ENCODE data around the gene SLC16A9. TPM values are rescaled to one million over a fixed set of nuclear protein-coding genes. Genes with fewer than 3 reads are reported as not detected.
"Not testable (repeated sequence)": the region's sequence is repeated elsewhere in the genome, so short reads cannot be mapped to it uniquely, and the experiment has no call there.

Gene SLC16A9
- total RNA-seq, 1 experiment from 2014 or later: 4.1 TPM

GRCh38 chr10:59732849-59733248 is 23.2 kb upstream of the SLC16A9 start:
- H3K23ac ChIP-seq (ENCODE audit: insufficient read length, low read depth, low read length); H3K14ac ChIP-seq (ENCODE audit: insufficient read depth, low read length); H3K4me1 ChIP-seq (ENCODE audit: insufficient read depth, low read length); H2BK15ac ChIP-seq (ENCODE audit: low read depth, low read length); H3K79me2 ChIP-seq (ENCODE audit: insufficient read depth, low read length); H3K4me1 Mint-ChIP-seq; H3K9me3 ChIP-seq (ENCODE audit: control insufficient read depth, low read depth, low read length); H2AFZ ChIP-seq (ENCODE audit: low read length); H3K9me3 Mint-ChIP-seq; H3K27ac ChIP-seq (ENCODE audit: insufficient read length, low read depth, low read length); H4K20me1 ChIP-seq (ENCODE audit: control insufficient read depth, insufficient read depth, insufficient read length); H3K18ac ChIP-seq (ENCODE audit: insufficient read length, low read depth, low read length); H3K4me3 Mint-ChIP-seq; H4K5ac ChIP-seq (ENCODE audit: insufficient read length, low read depth, low read length); H3K9ac ChIP-seq (ENCODE audit: extremely low read depth, insufficient read length, low read length); H3K27me3 Mint-ChIP-seq (ENCODE audit: low read depth); H3K23me2 ChIP-seq (ENCODE audit: insufficient read length, low read depth, low read length, poor library complexity, severe bottlenecking); H3K27me3 ChIP-seq (ENCODE audit: insufficient read depth, low read length); H3T11ph ChIP-seq (ENCODE audit: low read length); H3K79me1 ChIP-seq (ENCODE audit: insufficient read depth, low read depth, low read length, poor library complexity, severe bottlenecking); H2BK12ac ChIP-seq (ENCODE audit: insufficient read length, low read depth, low read length); H4K91ac ChIP-seq (ENCODE audit: insufficient read length, low read depth, low read length); DNase-seq; H3K4ac ChIP-seq (ENCODE audit: low read depth, low read length); H2BK20ac ChIP-seq (ENCODE audit: low read depth, low read length, poor library complexity, severe bottlenecking); H4K8ac ChIP-seq (replicated peaks; ENCODE audit: insufficient read length, low read depth, low read length); H3K4me2 ChIP-seq (ENCODE audit: insufficient read depth, insufficient read length, low read length); H2BK5ac ChIP-seq (ENCODE audit: insufficient read length, low read length); H2AK5ac ChIP-seq (ENCODE audit: insufficient read length, low read length); H3K56ac ChIP-seq (ENCODE audit: insufficient read length, low read depth, low read length); H2BK120ac ChIP-seq (ENCODE audit: low read depth, low read length, poor library complexity, severe bottlenecking): not testable (repeated sequence)
- Mint-ChIP-seq H3K36me3 (ENCODE audit: insufficient read depth in 1 of 3, low read depth in 3 of 3) (peaks cover 0 to 12% (median 3%) of the 10 kb centered on the region in 3 experiments; a peak in 2 of 7 replicates), H3K27ac (peak overlapping the region in 1 of 3 experiments; percentile 36; a peak in 1 of 7 replicates)
- WGBS (ENCODE audit: extremely low coverage, insufficient read length, low lambda C conversion rate): no CpG with 5 or more reads among the region's 4 CpGs

DNA sequence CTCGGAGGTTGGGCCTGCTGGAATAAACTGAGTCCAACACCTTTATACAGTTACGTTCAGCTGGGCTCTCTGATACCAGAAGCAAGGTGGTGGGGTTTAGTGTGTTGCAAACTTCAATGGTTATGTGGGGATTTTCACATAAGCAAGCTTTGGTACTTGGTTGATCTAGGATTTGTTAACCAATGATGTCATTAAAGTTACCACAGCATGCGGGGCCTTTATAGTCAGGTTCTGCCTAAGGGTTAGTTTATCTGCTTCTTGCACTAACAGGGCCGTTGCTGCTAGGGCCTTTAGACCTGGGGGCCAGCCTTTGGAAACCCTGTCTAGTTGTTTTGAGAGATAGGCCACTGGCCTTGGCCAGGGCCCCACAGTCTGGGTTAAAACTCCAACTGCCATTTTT is 19.5 kb upstream of the SLC16A9 start:
- not testable (repeated sequence) for H3K27me3 ChIP-seq (ENCODE audit: insufficient read depth, low read length); H4K8ac ChIP-seq (replicated peaks; ENCODE audit: insufficient read length, low read depth, low read length); H2BK20ac ChIP-seq (ENCODE audit: low read depth, low read length, poor library complexity, severe bottlenecking); H3K23me2 ChIP-seq (ENCODE audit: insufficient read length, low read depth, low read length, poor library complexity, severe bottlenecking); H3K79me1 ChIP-seq (ENCODE audit: insufficient read depth, low read depth, low read length, poor library complexity, severe bottlenecking); H3K4me1 ChIP-seq (ENCODE audit: insufficient read depth, low read length); H3K23ac ChIP-seq (ENCODE audit: insufficient read length, low read depth, low read length); H4K20me1 ChIP-seq (ENCODE audit: control insufficient read depth, insufficient read depth, insufficient read length); H2BK120ac ChIP-seq (ENCODE audit: low read depth, low read length, poor library complexity, severe bottlenecking); H3K4ac ChIP-seq (ENCODE audit: low read depth, low read length); H2BK5ac ChIP-seq (ENCODE audit: insufficient read length, low read length); H3K4me2 ChIP-seq (ENCODE audit: insufficient read depth, insufficient read length, low read length); H3K27ac Mint-ChIP-seq; DNase-seq; H3K4me3 Mint-ChIP-seq; H4K5ac ChIP-seq (ENCODE audit: insufficient read length, low read depth, low read length); H3K27me3 Mint-ChIP-seq (ENCODE audit: low read depth); H2BK15ac ChIP-seq (ENCODE audit: low read depth, low read length); H3K79me2 ChIP-seq (ENCODE audit: insufficient read depth, low read length); H3K14ac ChIP-seq (ENCODE audit: insufficient read depth, low read length); H2BK12ac ChIP-seq (ENCODE audit: insufficient read length, low read depth, low read length); H3K18ac ChIP-seq (ENCODE audit: insufficient read length, low read depth, low read length); H3T11ph ChIP-seq (ENCODE audit: low read length); H3K9ac ChIP-seq (ENCODE audit: extremely low read depth, insufficient read length, low read length); H4K91ac ChIP-seq (ENCODE audit: insufficient read length, low read depth, low read length); H2AK5ac ChIP-seq (ENCODE audit: insufficient read length, low read length); H3K9me3 Mint-ChIP-seq; H2AFZ ChIP-seq (ENCODE audit: low read length); H3K9me3 ChIP-seq (ENCODE audit: control insufficient read depth, low read depth, low read length); H3K4me1 Mint-ChIP-seq; H3K56ac ChIP-seq (ENCODE audit: insufficient read length, low read depth, low read length); H3K27ac ChIP-seq (ENCODE audit: insufficient read length, low read depth, low read length)
- no CpG with 5 or more reads among the region's 4 CpGs for WGBS (ENCODE audit: extremely low coverage, insufficient read length, low lambda C conversion rate)
- peaks cover 0 to 12% (median 3%) of the 10 kb centered on the region in 3 experiments; a peak in 2 of 7 replicates for H3K36me3 Mint-ChIP-seq (ENCODE audit: insufficient read depth in 1 of 3, low read depth in 3 of 3)

Data from H9 (cell line).